Panc1 (cell line): ENCODE measurements around the gene BEGAIN.
"Not testable (repeated sequence)": the region's sequence is repeated elsewhere in the genome, so short reads cannot be mapped to it uniquely, and the experiment has no call there.

Experiments
- SIN3A ChIP-seq: IDR thresholded peaks from 2 replicates; pipeline ENCODE4 v1.6.1; 2012; ENCODE audit warnings: low read depth, mild to moderate bottlenecking, low read length, moderate library complexity, borderline replicate concordance; ENCODE audit not compliant: insufficient read depth
- TF ChIP-seq, protein P1 (sequence below): fragments of 450-650 bp; IDR thresholded peaks from 2 replicates; pipeline ENCODE4 v1.5.1; 2017; ENCODE audit warnings: mild to moderate bottlenecking

DNA sequence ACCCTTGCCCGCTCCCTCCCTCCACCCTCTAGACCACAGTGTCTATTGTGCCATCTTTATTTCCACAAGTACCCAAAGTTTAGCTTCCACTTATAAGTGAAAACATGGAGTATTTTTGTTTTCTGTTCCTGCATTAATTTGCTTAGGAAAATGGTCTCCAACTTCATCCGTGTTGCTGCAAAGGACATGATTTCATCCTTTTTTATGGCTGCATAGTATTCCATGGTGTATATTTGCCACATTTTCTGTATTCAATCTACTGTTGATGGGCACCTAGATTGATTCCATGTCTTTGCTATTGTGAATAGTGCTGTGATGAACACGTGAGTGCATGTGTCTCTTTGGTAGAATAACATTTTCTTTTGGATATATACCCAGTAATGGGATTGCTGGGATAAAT, 81.2 kb downstream of the BEGAIN start:
- TF ChIP-seq, protein P1, sequence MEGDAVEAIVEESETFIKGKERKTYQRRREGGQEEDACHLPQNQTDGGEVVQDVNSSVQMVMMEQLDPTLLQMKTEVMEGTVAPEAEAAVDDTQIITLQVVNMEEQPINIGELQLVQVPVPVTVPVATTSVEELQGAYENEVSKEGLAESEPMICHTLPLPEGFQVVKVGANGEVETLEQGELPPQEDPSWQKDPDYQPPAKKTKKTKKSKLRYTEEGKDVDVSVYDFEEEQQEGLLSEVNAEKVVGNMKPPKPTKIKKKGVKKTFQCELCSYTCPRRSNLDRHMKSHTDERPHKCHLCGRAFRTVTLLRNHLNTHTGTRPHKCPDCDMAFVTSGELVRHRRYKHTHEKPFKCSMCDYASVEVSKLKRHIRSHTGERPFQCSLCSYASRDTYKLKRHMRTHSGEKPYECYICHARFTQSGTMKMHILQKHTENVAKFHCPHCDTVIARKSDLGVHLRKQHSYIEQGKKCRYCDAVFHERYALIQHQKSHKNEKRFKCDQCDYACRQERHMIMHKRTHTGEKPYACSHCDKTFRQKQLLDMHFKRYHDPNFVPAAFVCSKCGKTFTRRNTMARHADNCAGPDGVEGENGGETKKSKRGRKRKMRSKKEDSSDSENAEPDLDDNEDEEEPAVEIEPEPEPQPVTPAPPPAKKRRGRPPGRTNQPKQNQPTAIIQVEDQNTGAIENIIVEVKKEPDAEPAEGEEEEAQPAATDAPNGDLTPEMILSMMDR, result not testable (repeated sequence)
- TF ChIP-seq SIN3A, result not testable (repeated sequence)
